WTC11 (cell line): ENCODE data around the gene PRKN.

Experiments
- CTCF ChIP-seq: fragments of 200-600 bp; IDR thresholded peaks from 2 replicates; pipeline ENCODE4 v1.8.0; 2022; ENCODE audit warnings: antibody characterized with exemption
- HMGXB4 ChIP-seq: sonication (generic); formaldehyde crosslinking; IDR thresholded peaks from 2 replicates; pipeline ENCODE4 v1.8.1; 2023; ENCODE audit warnings: mild to moderate bottlenecking, moderate library complexity, missing genetic modification reagents
- MAX ChIP-seq: sonication (generic); formaldehyde crosslinking; IDR thresholded peaks from 2 replicates; pipeline ENCODE4 v1.8.0; 2022; ENCODE audit warnings: mild to moderate bottlenecking, missing genetic modification reagents
- NFATC4 ChIP-seq: fragments of 250-450 bp; sonication (Bioruptor Pico); IDR thresholded peaks from 2 replicates; pipeline ENCODE4 v1.9.0; 2021; ENCODE audit warnings: mild to moderate bottlenecking
- TEAD4 ChIP-seq: sonication (generic); formaldehyde crosslinking; IDR thresholded peaks from 2 replicates; pipeline ENCODE4 v1.8.0; 2022; ENCODE audit warnings: mild to moderate bottlenecking, missing genetic modification reagents
- ZNF512 ChIP-seq: sonication (generic); formaldehyde crosslinking; IDR thresholded peaks from 2 replicates; pipeline ENCODE4 v1.8.1; 2022; ENCODE audit warnings: missing genetic modification reagents, borderline replicate concordance

GRCh38 chr6:161458201-161458951, 1269.2 kb downstream of the PRKN start:
- no peak for TF ChIP-seq CTCF
- no peak for TF ChIP-seq TEAD4
- no peak for TF ChIP-seq NFATC4
- no peak for TF ChIP-seq MAX (CRISPR knock-in tag)
- no peak for TF ChIP-seq HMGXB4 (CRISPR knock-in tag)
- TF ChIP-seq ZNF512, result no peak
